Transverse colon (tissue), 4 donors: ENCODE measurements around the gene SAMD7. TPM values are rescaled to one million over a fixed set of nuclear protein-coding genes. Genes with fewer than 3 reads are reported as not detected.

Source experiments
- DNase-seq: peaks from one replicate; pipeline ENCODE4 v3.0.0-alpha.2; 2019
- H3K27ac ChIP-seq, 4 donors: fragments of 200-600 bp; sonication (generic); 2 replicates each; pipeline ENCODE4 v1.5.1; 2016 to 2018; ENCODE audit warnings: inconsistent platforms in 4 of 4
- H3K27me3 ChIP-seq: fragments of 200-600 bp; sonication (generic); 2 replicates; pipeline ENCODE4 v1.5.1; 2017; ENCODE audit warnings: inconsistent platforms
- H3K36me3 ChIP-seq, 4 donors: fragments of 200-600 bp; sonication (generic); 2 replicates each; pipeline ENCODE4 v1.5.1; 2017 to 2019; ENCODE audit warnings: inconsistent platforms in 4 of 4
- H3K4me1 ChIP-seq, 4 donors: fragments of 200-600 bp; sonication (generic); 2 replicates each; pipeline ENCODE4 v1.5.1; 2017 to 2020; ENCODE audit warnings: inconsistent platforms in 4 of 4
- H3K4me3 ChIP-seq, 4 donors: fragments of 200-600 bp; sonication (generic); 1 replicate in 1 of 4; 2 replicates in 3 of 4; pipeline versions ENCODE4 v1.5.1 to v1.6.1; 2017 to 2019; ENCODE audit warnings: inconsistent platforms in 4 of 4
- H3K9me3 ChIP-seq, 2 donors: fragments of 200-600 bp; sonication (generic); 2 replicates each; pipeline ENCODE4 v1.5.1; 2017 to 2019; ENCODE audit warnings: inconsistent platforms in 2 of 2
- EP300 ChIP-seq: sonication (generic); formaldehyde crosslinking; IDR thresholded peaks from one replicate; pipeline ENCODE4 v1.6.1; 2017; ENCODE audit warnings: antibody characterized with exemption, low read depth
- POLR2A ChIP-seq: fragments of 450-650 bp; IDR thresholded peaks from one replicate; pipeline ENCODE4 v1.6.1; 2016; ENCODE audit warnings: antibody characterized with exemption, mild to moderate bottlenecking, moderate library complexity
- POLR2AphosphoS5 ChIP-seq, 3 donors: sonication (generic); formaldehyde crosslinking; IDR thresholded peaks; one replicate each; pipeline ENCODE4 v1.6.1; 2016; ENCODE audit warnings: antibody characterized with exemption in 3 of 3
- WGBS, 2 donors: methylation state at CpG; one replicate each; pipeline ENCODE4 v1.1.5; 2018; ENCODE audit warnings: low coverage in 1 of 2; 5-methylcytosine and 5-hydroxymethylcytosine counted together
- in situ Hi-C, 4 donors: fragments of 200-750 bp; cut with MboI; loops; one replicate each; pipeline versions ENCODE4 v1.15.0 to v1.15.1; 2017; ENCODE audit warnings: low sequenced_read_pairs in 3 of 4, low pct_ligation_motif_present in 1 of 4, low pct_unique_long_range_greater_than_20kb in 1 of 4
- intact Hi-C: fragments of 100-400 bp; cut with DNase I; formaldehyde crosslinking; loops from one replicate; pipeline ENCODE4 v1.15.1; 2023; ENCODE audit warnings: low total_unique reads
- total RNA-seq, 4 donors: library from RNA; depleted of rRNA; stranded (reverse); fragments of >200 nt; gene quantifications; one replicate each; pipeline ENCODE4 v1.1.0, GENCODE V29; 2016
- TF ChIP-seq, protein P1 (sequence below), 5 experiments: fragments of 200-600 bp in 3 of 5; fragments of 450-650 bp in 2 of 5; sonication (generic) in 3 of 5; IDR thresholded peaks; 1 replicate in 2 of 5; 2 replicates in 3 of 5; pipeline ENCODE4 v1.5.1; 2016 to 2017; ENCODE audit warnings: antibody characterized with exemption in 5 of 5, inconsistent platforms in 3 of 5, mild to moderate bottlenecking in 2 of 5, moderate library complexity in 1 of 5

The SAMD7 gene
- total RNA-seq, 4 donors from 2014 or later = not detected

DNA sequence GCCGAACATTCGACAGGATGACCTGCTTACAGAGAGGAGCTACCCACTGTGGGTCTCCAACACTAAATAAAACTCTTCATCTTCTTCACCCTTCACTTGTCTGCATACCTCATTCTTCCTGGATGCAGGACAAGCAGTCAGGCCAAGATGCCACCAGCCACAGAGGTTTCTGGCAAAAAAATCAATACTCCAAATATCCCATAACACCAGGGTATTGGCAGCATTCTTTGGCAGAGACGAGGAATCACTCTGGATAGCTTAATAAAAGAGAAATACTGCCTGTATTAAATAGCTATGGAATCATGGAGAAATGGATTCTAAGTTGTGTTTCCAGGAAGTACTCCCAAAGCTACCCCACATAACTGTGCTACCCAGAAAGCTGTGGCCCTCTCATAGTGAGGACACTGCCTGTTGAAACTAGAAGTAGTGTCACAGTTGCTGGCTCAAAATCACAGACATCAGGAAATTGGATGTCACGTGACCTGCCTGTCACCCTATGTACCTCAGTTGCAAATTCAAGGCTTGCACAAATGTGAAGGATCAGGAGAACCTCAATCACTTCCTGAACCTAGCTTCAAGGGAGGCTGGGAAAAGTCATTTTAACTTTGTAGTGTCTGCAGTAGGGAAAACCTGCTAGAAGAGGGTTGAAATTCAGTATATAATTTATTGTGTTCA is 30.7 kb upstream of the SAMD7 start:
- intact Hi-C loops = no loop called here
- in situ Hi-C loops = no loop called here
- 40 to 84% methylated on average over 1 to 4 of the region's 4 CpGs for WGBS, 2 donors
- TF ChIP-seq POLR2A (no peak), POLR2AphosphoS5 (IDR thresholded peaks at IDR 0.05) (no peak), EP300 (no peak)
- TF ChIP-seq, protein P1, sequence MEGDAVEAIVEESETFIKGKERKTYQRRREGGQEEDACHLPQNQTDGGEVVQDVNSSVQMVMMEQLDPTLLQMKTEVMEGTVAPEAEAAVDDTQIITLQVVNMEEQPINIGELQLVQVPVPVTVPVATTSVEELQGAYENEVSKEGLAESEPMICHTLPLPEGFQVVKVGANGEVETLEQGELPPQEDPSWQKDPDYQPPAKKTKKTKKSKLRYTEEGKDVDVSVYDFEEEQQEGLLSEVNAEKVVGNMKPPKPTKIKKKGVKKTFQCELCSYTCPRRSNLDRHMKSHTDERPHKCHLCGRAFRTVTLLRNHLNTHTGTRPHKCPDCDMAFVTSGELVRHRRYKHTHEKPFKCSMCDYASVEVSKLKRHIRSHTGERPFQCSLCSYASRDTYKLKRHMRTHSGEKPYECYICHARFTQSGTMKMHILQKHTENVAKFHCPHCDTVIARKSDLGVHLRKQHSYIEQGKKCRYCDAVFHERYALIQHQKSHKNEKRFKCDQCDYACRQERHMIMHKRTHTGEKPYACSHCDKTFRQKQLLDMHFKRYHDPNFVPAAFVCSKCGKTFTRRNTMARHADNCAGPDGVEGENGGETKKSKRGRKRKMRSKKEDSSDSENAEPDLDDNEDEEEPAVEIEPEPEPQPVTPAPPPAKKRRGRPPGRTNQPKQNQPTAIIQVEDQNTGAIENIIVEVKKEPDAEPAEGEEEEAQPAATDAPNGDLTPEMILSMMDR (IDR thresholded peaks at IDR 0.05) = no peak
- Histone ChIP-seq H3K36me3 (no peaks in the 10 kb centered on the region), H3K9me3 (no peaks in the 10 kb centered on the region), H3K4me3 (no peak overlapping the region), H3K4me1 (no peaks in the 10 kb centered on the region), H3K27me3 (no peaks in the 10 kb centered on the region), H3K27ac (no peak overlapping the region)
- DNase-seq = no peak

DNA sequence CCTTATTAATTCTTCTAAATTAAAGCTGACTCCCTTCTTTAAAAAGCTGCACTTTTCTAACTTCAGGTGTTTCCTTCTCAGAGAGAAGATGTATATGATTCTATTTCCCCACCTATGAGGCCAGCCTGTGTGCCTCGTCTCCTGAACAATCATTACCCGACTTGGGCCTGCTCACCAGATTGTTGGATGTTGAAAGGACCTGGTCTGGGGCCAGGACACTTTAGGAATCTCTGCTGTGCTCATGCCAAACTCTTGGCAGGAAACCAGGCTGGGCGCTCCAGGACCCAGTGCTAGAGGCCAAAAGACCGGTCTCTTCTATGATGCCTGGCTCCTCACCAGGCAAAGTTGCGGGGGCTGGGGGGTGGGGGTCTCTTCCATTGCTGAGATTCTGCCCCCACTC is 24.7 kb upstream of the SAMD7 start:
- no peak for DNase-seq
- Histone ChIP-seq H3K4me3 (no peak overlapping the region), H3K4me1 (peaks cover 0 to 9% (median 0%) of the 10 kb centered on the region in 4 donors), H3K36me3 (no peaks in the 10 kb centered on the region), H3K9me3 (no peaks in the 10 kb centered on the region), H3K27me3 (no peaks in the 10 kb centered on the region), H3K27ac (no peak overlapping the region)
- TF ChIP-seq POLR2A = no peak
- no peak for TF ChIP-seq POLR2AphosphoS5 (IDR thresholded peaks at IDR 0.05)
- no peak for TF ChIP-seq EP300
- TF ChIP-seq, protein P1 (IDR thresholded peaks at IDR 0.05) = no peak
- in situ Hi-C loops = no loop called here
- intact Hi-C loops = no loop called here
- 18 to 53% methylated on average over 3 to 5 of the region's 5 CpGs for WGBS, 2 donors

DNA sequence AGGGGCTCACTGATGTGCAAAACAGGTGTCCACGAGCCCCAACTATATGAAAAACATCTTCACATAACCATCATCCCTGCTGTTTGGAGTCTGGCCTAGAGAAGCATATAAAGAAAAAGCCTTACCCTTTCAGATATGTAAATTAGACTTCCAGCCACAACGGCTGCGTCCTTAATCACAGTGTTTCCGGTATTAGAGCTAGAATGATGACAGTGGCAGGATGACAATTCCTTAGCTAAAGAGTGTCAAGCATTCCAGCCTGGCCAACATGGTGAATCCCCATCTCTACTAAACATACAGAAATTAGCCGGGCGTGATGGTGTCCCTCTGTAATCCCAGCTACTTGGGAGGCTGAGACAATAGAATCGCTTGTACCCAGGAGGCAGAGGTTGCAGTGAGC is 19.5 kb upstream of the SAMD7 start:
- Histone ChIP-seq H3K4me1 (peaks cover 0 to under 1% (median 0%) of the 10 kb centered on the region in 4 donors), H3K27me3 (no peaks in the 10 kb centered on the region), H3K4me3 (no peak overlapping the region), H3K9me3 (no peaks in the 10 kb centered on the region), H3K36me3 (no peaks in the 10 kb centered on the region), H3K27ac (no peak overlapping the region)
- in situ Hi-C loops (no loop called here), intact Hi-C loops (no loop called here)
- TF ChIP-seq POLR2A (no peak), EP300 (no peak), POLR2AphosphoS5 (IDR thresholded peaks at IDR 0.05) (no peak)
- TF ChIP-seq, protein P1 (IDR thresholded peaks at IDR 0.05) = no peak
- 70 to 85% methylated on average over 2 to 7 of the region's 7 CpGs for WGBS, 2 donors
- no peak for DNase-seq

DNA sequence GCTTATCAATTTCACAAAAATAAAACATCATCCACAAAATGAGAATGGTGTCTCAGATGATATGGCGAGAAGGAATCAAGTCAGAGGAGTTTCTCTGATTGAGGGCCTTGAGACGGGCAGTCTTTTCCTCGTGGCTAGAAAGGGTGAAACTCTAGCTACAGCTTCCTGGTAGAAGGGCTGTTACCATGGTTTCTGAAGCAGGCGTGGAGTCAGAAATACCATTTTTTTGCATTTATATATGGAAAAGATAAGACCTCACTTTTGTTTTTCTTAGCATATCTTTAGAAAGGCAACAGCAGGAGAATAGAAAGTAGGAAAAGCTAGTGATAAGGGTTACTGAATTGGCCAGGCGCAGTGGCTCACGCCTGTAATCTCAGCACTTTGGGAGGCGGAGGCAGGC is 17.3 kb upstream of the SAMD7 start:
- DNase-seq = no peak
- H3K27ac ChIP-seq = no peak overlapping the region
- TF ChIP-seq POLR2AphosphoS5 (IDR thresholded peaks at IDR 0.05) (no peak), EP300 (no peak), POLR2A (no peak)
- TF ChIP-seq, protein P1 (IDR thresholded peaks at IDR 0.05) = no peak
- in situ Hi-C loops = no loop called here
- WGBS, 2 donors = 56 to 73% methylated on average over 4 to 7 of the region's 7 CpGs
- H3K4me1 ChIP-seq = no peaks in the 10 kb centered on the region
- H3K4me3 ChIP-seq = no peak overlapping the region
- no peaks in the 10 kb centered on the region for H3K36me3 ChIP-seq
- no peaks in the 10 kb centered on the region for H3K27me3 ChIP-seq
- no peaks in the 10 kb centered on the region for H3K9me3 ChIP-seq
- intact Hi-C loops = no loop called here
